Suprapubic skin (tissue), 4 donors: ENCODE measurements around the gene TBC1D22A. TPM values are rescaled to one million over a fixed set of nuclear protein-coding genes. Genes with fewer than 3 reads are reported as not detected.

Source experiments
- DNase-seq, 2 donors: peaks; one replicate each; pipeline ENCODE4 v3.0.0-alpha.2; 2019; ENCODE audit warnings: low spot score in 2 of 2
- H3K27ac ChIP-seq: fragments of 200-600 bp; sonication (generic); one replicate; pipeline ENCODE4 v1.5.1; 2019
- H3K27me3 ChIP-seq: fragments of 200-600 bp; sonication (generic); one replicate; pipeline ENCODE4 v1.5.1; 2019
- H3K36me3 ChIP-seq: fragments of 200-600 bp; sonication (generic); one replicate; pipeline ENCODE4 v1.5.1; 2019
- H3K4me1 ChIP-seq: fragments of 200-600 bp; sonication (generic); one replicate; pipeline ENCODE4 v1.5.1; 2019
- H3K4me3 ChIP-seq: fragments of 200-600 bp; sonication (generic); one replicate; pipeline ENCODE4 v1.5.1; 2019; ENCODE audit warnings: mild to moderate bottlenecking
- H3K9me3 ChIP-seq: fragments of 200-600 bp; sonication (generic); one replicate; pipeline ENCODE4 v1.5.1; 2019
- EP300 ChIP-seq: sonication (generic); formaldehyde crosslinking; IDR thresholded peaks from one replicate; pipeline ENCODE4 v1.6.1; 2017; ENCODE audit warnings: antibody characterized with exemption
- POLR2A ChIP-seq, 2 donors: fragments of 450-650 bp; IDR thresholded peaks; one replicate each; pipeline ENCODE4 v1.6.1; 2017; ENCODE audit warnings: antibody characterized with exemption in 2 of 2, mild to moderate bottlenecking in 2 of 2, moderate library complexity in 2 of 2
- POLR2AphosphoS5 ChIP-seq, 3 donors: sonication (generic); formaldehyde crosslinking; IDR thresholded peaks; one replicate each; pipeline ENCODE4 v1.6.1; 2017; ENCODE audit warnings: antibody characterized with exemption in 3 of 3
- WGBS: methylation state at CpG from one replicate; pipeline ENCODE4 v1.1.5; 2018; 5-methylcytosine and 5-hydroxymethylcytosine counted together
- total RNA-seq, 4 donors: library from RNA; depleted of rRNA; stranded (reverse); fragments of >200 nt; gene quantifications; one replicate each; pipeline ENCODE4 v1.1.0, GENCODE V29; 2016
- TF ChIP-seq, protein P1 (sequence below), 2 donors: fragments of 200-600 bp in 1 of 2; fragments of 450-650 bp in 1 of 2; sonication (generic) in 1 of 2; IDR thresholded peaks; one replicate each; pipeline ENCODE4 v1.5.1; 2016 to 2019; ENCODE audit warnings: antibody characterized with exemption in 2 of 2, mild to moderate bottlenecking in 1 of 2, moderate library complexity in 1 of 2

The TBC1D22A gene
- total RNA-seq, 4 donors from 2014 or later: 24.8 to 43.2 (median 35.4) TPM

DNA sequence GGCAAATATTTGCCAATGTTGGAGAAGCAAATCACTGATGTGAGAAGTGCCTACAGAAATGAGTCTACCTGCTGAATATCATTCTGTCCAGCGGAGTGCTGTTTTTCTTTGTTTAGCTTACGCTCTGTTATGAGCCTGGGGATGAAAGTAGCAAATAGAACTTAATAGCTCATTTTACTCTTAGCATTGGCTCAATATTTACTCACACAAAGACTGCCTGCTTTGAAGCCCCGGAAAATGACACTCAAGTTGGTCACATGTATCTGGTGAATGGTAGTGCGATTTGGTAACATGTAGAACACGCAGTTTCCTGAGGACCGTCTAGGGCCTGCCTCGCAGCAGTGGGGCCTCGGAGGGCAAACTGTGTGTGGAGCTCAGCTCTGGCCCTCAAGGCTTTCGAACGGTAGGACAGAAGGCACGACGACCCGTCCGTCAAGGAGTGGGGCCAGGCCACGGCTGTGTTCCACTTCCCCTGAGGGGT lies 38.9 kb downstream of the TBC1D22A start:
- no peak overlapping the region for H3K27ac ChIP-seq
- WGBS: 90% methylated on average over 15 of the region's 15 CpGs
- no peak for DNase-seq

DNA sequence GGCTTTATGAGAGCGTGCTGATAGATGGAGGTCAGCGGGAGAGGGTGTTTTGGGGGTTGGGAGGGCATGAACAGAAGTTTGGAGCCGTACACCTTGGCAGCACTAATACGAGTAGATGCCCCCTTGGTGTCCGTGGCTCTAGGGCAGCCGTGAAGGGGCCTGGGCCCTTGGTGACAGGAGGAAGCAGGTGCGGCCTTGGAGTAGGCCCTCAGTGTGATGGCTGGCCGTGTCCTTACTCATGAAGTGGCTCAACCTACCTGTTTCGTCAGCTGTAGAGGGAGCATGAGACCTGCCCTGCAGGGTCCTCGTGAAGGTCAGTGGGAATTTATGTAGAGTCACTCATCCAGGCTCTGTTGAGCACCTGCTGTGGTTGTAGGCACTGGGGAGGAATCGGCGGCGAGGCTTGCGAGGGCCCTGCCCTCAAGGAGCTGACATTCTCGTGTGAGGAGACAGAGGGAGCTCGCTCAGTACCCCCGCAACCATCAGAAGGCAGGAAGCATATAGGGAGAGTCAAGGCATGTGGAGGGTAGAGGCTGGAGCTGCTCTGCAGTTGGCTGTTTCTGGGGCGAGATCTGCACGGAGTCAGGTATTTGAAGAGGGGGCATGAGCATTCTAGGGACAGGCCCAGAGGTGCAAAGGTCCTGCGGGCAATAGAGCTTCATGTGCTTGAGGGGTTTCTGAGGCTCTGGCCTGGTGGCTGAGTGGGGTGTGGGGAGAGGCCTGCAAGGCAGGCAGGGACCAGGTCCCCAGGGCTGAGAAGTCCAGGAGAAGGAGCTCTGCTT lies 39.6 kb downstream of the TBC1D22A start:
- peak in 1 of 2 donors; percentile 54 for DNase-seq
- Histone ChIP-seq H3K36me3 (peaks cover 40% of the 10 kb centered on the region), H3K27me3 (no peaks in the 10 kb centered on the region), H3K4me1 (peaks cover 18% of the 10 kb centered on the region), H3K9me3 (no peaks in the 10 kb centered on the region), H3K4me3 (no peak overlapping the region), H3K27ac (no peak overlapping the region)
- TF ChIP-seq POLR2A (IDR thresholded peaks at IDR 0.05) (no peak), EP300 (no peak), POLR2AphosphoS5 (IDR thresholded peaks at IDR 0.05) (no peak)
- TF ChIP-seq, protein P1, sequence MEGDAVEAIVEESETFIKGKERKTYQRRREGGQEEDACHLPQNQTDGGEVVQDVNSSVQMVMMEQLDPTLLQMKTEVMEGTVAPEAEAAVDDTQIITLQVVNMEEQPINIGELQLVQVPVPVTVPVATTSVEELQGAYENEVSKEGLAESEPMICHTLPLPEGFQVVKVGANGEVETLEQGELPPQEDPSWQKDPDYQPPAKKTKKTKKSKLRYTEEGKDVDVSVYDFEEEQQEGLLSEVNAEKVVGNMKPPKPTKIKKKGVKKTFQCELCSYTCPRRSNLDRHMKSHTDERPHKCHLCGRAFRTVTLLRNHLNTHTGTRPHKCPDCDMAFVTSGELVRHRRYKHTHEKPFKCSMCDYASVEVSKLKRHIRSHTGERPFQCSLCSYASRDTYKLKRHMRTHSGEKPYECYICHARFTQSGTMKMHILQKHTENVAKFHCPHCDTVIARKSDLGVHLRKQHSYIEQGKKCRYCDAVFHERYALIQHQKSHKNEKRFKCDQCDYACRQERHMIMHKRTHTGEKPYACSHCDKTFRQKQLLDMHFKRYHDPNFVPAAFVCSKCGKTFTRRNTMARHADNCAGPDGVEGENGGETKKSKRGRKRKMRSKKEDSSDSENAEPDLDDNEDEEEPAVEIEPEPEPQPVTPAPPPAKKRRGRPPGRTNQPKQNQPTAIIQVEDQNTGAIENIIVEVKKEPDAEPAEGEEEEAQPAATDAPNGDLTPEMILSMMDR (IDR thresholded peaks at IDR 0.05): no peak
- WGBS: 97% methylated on average over 16 of the region's 20 CpGs

More for the DNA sequence above, 38.9 kb downstream of the TBC1D22A start:
- H3K27me3 ChIP-seq: no peaks in the 10 kb centered on the region
- peaks cover 19% of the 10 kb centered on the region for H3K4me1 ChIP-seq
- TF ChIP-seq EP300 (no peak), POLR2A (IDR thresholded peaks at IDR 0.05) (no peak), POLR2AphosphoS5 (IDR thresholded peaks at IDR 0.05) (no peak)
- TF ChIP-seq, protein P1 (IDR thresholded peaks at IDR 0.05): no peak
- H3K36me3 ChIP-seq: peaks cover 42% of the 10 kb centered on the region
- H3K9me3 ChIP-seq: no peaks in the 10 kb centered on the region
- H3K4me3 ChIP-seq: no peak overlapping the region

GRCh38 chr22:46802608-46803027 lies 40.2 kb downstream of the TBC1D22A start:
- WGBS: 89% methylated on average over 13 of the region's 13 CpGs
- no peaks in the 10 kb centered on the region for H3K9me3 ChIP-seq
- no peak overlapping the region for H3K27ac ChIP-seq
- no peaks in the 10 kb centered on the region for H3K27me3 ChIP-seq
- peak in 1 of 2 donors; percentile 52 for DNase-seq
- H3K36me3 ChIP-seq: peaks cover 42% of the 10 kb centered on the region
- TF ChIP-seq POLR2A (IDR thresholded peaks at IDR 0.05) (no peak), POLR2AphosphoS5 (IDR thresholded peaks at IDR 0.05) (no peak), EP300 (no peak)
- TF ChIP-seq, protein P1 (IDR thresholded peaks at IDR 0.05): no peak
- H3K4me3 ChIP-seq: no peak overlapping the region
- peaks cover 12% of the 10 kb centered on the region for H3K4me1 ChIP-seq

DNA sequence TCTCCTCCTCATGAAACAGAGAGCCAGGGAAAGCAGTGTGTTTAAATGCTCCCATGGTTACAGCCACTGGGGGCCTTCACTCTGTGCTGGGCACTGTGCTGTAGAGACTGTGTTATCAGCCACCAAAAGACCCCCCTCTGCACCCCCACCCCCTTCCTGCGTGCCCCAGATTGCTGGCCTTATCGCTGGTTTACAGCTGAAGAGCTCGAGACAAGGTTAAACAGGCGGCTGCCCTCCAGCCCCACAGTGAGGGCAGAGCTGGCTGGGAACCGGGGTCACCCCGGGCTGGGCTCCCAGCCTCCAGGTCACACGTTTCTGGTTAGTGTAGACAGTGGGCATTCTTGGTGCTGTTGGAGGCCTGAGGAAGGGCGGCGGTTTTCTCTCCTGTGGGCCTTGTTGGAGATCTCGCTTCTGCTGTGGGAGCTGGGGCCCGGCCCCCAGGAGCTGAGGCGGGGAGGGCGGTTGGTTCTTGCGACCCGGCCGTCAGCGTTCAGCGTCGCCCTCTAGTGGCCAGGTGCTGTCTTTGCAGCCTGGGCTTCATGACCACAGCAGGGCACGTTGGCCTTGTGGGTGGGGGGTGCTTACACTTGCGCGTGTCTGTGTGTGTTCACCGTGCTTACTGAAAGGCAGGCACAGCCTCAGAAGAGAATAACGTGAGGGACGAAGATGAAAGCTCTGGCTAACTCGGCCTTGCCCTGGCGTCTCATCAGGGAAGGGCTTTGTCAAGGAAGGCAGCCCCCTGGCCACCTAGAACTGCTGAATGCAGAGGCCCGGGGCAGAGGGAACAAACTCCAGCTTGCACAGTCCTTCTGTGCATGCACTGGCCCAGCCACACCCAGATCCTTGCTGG lies 40.8 kb downstream of the TBC1D22A start:
- Histone ChIP-seq H3K9me3 (no peaks in the 10 kb centered on the region), H3K27me3 (no peaks in the 10 kb centered on the region), H3K27ac (no peak overlapping the region), H3K36me3 (peaks cover 42% of the 10 kb centered on the region), H3K4me1 (peaks cover 11% of the 10 kb centered on the region), H3K4me3 (no peak overlapping the region)
- WGBS: no CpG with 5 or more reads among the region's 28 CpGs
- no peak for TF ChIP-seq POLR2AphosphoS5 (IDR thresholded peaks at IDR 0.05)
- TF ChIP-seq, protein P1 (IDR thresholded peaks at IDR 0.05): peak; percentile 71 to 93
- peak in 1 of 2 donors; percentile 64 for DNase-seq

GRCh38 chr22:46803936-46804335 lies 41.5 kb downstream of the TBC1D22A start:
- no peak overlapping the region for H3K4me3 ChIP-seq
- TF ChIP-seq POLR2AphosphoS5 (IDR thresholded peaks at IDR 0.05) (no peak), POLR2A (IDR thresholded peaks at IDR 0.05) (no peak), EP300 (no peak)
- TF ChIP-seq, protein P1 (IDR thresholded peaks at IDR 0.05): no peak
- peaks cover 8% of the 10 kb centered on the region for H3K4me1 ChIP-seq
- DNase-seq: peak in 1 of 2 donors; percentile 54
- H3K36me3 ChIP-seq: peaks cover 45% of the 10 kb centered on the region
- H3K27me3 ChIP-seq: no peaks in the 10 kb centered on the region
- H3K9me3 ChIP-seq: no peaks in the 10 kb centered on the region
- H3K27ac ChIP-seq: no peak overlapping the region
- WGBS: 86% methylated on average over 10 of the region's 10 CpGs
